Measurements from ENCODE around the gene POU4F2. TPM values are rescaled to one million over a fixed set of nuclear protein-coding genes. Genes with fewer than 3 reads are reported as not detected.

The POU4F2 gene
- total RNA-seq, 2 experiments from 2014 or later = not detected

GRCh38 chr4:146640021-146640464 lies 1.4 kb downstream of the POU4F2 start:
- Histone ChIP-seq H3K4me3 (ENCODE audit: low read length) (no peak overlapping the region), H3K4me1 (ENCODE audit: insufficient read depth, low read length) (peaks cover 5% of the 10 kb centered on the region), H3K27me3 (ENCODE audit: control insufficient read depth in 1 of 2, insufficient read depth in 2 of 2, low read length in 2 of 2) (peaks cover 48 to 88% of the 10 kb centered on the region in 2 experiments), H3K27ac (ENCODE audit: low read depth in 1 of 2, low read length in 2 of 2) (no peak overlapping the region), H3K36me3 (ENCODE audit: insufficient read depth, low read length) (no peaks in the 10 kb centered on the region), H3K9me3 (ENCODE audit: control insufficient read depth in 1 of 2, insufficient read depth in 1 of 2, low read length in 2 of 2) (peaks cover 0 to 39% of the 10 kb centered on the region in 2 experiments)
- Mint-ChIP-seq H3K27ac (no peak overlapping the region), H3K27me3 (peaks cover 94% of the 10 kb centered on the region), H3K36me3 (ENCODE audit: low read depth) (no peaks in the 10 kb centered on the region), H3K9me3 (no peaks in the 10 kb centered on the region), H3K4me3 (no peak overlapping the region), H3K4me1 (ENCODE audit: low read depth) (peaks cover 11% of the 10 kb centered on the region)
- ChIA-PET POLR2A (no interaction called here), CTCF (no interaction called here)
- intact Hi-C loops (cut with DNase I, micrococcal nuclease) = no loop called here
- ATAC-seq (ENCODE audit: poor library complexity) (no peak), DNase-seq (no peak)
- TF ChIP-seq CTCF (IDR thresholded peaks at IDR 0.05) = no peak

- peaks cover 0 to 39% of the 10 kb centered on the region in 2 experiments for H3K9me3 ChIP-seq (ENCODE audit: control insufficient read depth in 1 of 2, insufficient read depth in 1 of 2, low read length in 2 of 2)
- Mint-ChIP-seq H3K4me1 (ENCODE audit: low read depth) (peaks cover 11% of the 10 kb centered on the region), H3K9me3 (no peaks in the 10 kb centered on the region), H3K36me3 (ENCODE audit: low read depth) (no peaks in the 10 kb centered on the region), H3K27ac (no peak overlapping the region), H3K4me3 (no peak overlapping the region), H3K27me3 (peaks cover 92% of the 10 kb centered on the region)
- H3K4me1 ChIP-seq (ENCODE audit: insufficient read depth, low read length) = peaks cover 5% of the 10 kb centered on the region
- H3K36me3 ChIP-seq (ENCODE audit: insufficient read depth, low read length) = no peaks in the 10 kb centered on the region
- TF ChIP-seq CTCF (IDR thresholded peaks at IDR 0.05) = no peak
- H3K4me3 ChIP-seq (ENCODE audit: low read length) = no peak overlapping the region
- intact Hi-C loops (cut with DNase I, micrococcal nuclease) = no loop called here
- ChIA-PET CTCF (no interaction called here), POLR2A (no interaction called here)
- no peak for ATAC-seq (ENCODE audit: poor library complexity)
- no peak for DNase-seq
- H3K27ac ChIP-seq (ENCODE audit: low read depth in 1 of 2, low read length in 2 of 2) = no peak overlapping the region
- H3K27me3 ChIP-seq (ENCODE audit: control insufficient read depth in 1 of 2, insufficient read depth in 2 of 2, low read length in 2 of 2) = peaks cover 48 to 84% of the 10 kb centered on the region in 2 experiments
Measured at GRCh38 chr4:146640465-146641061, 1.9 kb downstream of the POU4F2 start.

DNA sequence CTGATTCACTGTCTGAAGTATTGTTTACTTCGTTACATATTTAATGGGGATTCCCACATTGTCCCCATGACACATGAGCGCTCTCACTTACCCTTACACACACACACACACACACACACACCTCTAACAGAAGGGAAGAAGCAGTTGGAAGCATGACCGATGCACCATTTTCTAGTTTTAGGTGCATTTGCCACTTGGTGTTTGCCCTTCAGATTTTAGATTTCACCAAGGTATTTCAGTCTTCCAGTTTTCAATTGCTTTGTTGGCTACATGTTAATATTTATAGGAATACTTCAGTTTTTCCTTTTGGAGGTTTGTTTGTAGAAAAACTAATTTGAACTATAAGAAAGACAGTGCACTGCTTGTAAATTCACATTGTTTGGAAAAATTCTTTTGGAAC lies 3.1 kb downstream of the POU4F2 start:
- peaks cover 11% of the 10 kb centered on the region for H3K4me1 Mint-ChIP-seq (ENCODE audit: low read depth)
- H3K9me3 Mint-ChIP-seq = no peaks in the 10 kb centered on the region
- Histone ChIP-seq H3K27ac (ENCODE audit: low read depth in 1 of 2, low read length in 2 of 2) (no peak overlapping the region), H3K4me3 (ENCODE audit: low read length) (no peak overlapping the region), H3K9me3 (ENCODE audit: control insufficient read depth in 1 of 2, insufficient read depth in 1 of 2, low read length in 2 of 2) (peaks cover 0 to 37% of the 10 kb centered on the region in 2 experiments), H3K36me3 (ENCODE audit: insufficient read depth, low read length) (no peaks in the 10 kb centered on the region), H3K4me1 (ENCODE audit: insufficient read depth, low read length) (peaks cover 5% of the 10 kb centered on the region), H3K27me3 (ENCODE audit: control insufficient read depth in 1 of 2, insufficient read depth in 2 of 2, low read length in 2 of 2) (peaks cover 51 to 81% of the 10 kb centered on the region in 2 experiments)
- DNase-seq = no peak
- no peak overlapping the region for H3K27ac Mint-ChIP-seq
- CTCF ChIA-PET = no interaction called here
- no peaks in the 10 kb centered on the region for H3K36me3 Mint-ChIP-seq (ENCODE audit: low read depth)
- POLR2A ChIA-PET = no interaction called here
- H3K4me3 Mint-ChIP-seq = no peak overlapping the region
- no peak for ATAC-seq (ENCODE audit: poor library complexity)
- no peak for TF ChIP-seq CTCF (IDR thresholded peaks at IDR 0.05)
- H3K27me3 Mint-ChIP-seq = peaks cover 92% of the 10 kb centered on the region
- intact Hi-C loops (cut with DNase I, micrococcal nuclease) = no loop called here
